RWPE2 (cell line): Measurements from ENCODE around the gene CD82.

ENCODE experiments used
- ATAC-seq: fragments of 200-7000 bp; cut with Tn5 transposase; 3 replicates; pipeline ENCODE4 v1.9.1; 2021; ENCODE audit warnings: low read depth
- DNase-seq: peaks from one replicate; pipeline ENCODE4 v3.0.0-alpha.2; 2020; ENCODE audit warnings: low spot score
- H3K27ac ChIP-seq: fragments of 450-650 bp; 2 replicates; pipeline ENCODE4 v1.5.1; 2017; ENCODE audit warnings: mild to moderate bottlenecking; ENCODE audit not compliant: poor library complexity, severe bottlenecking
- H3K27me3 ChIP-seq: fragments of 250-450 bp; sonication (Bioruptor Pico); 2 replicates; pipeline ENCODE4 v1.5.1; 2021; ENCODE audit warnings: mild to moderate bottlenecking, moderate library complexity; ENCODE audit not compliant: insufficient read depth, poor library complexity, severe bottlenecking
- H3K36me3 ChIP-seq: fragments of 250-450 bp; sonication (Bioruptor Pico); 2 replicates; pipeline ENCODE4 v1.5.1; 2020; ENCODE audit warnings: low read depth, mild to moderate bottlenecking, moderate library complexity
- H3K4me1 ChIP-seq: fragments of 250-450 bp; sonication (Bioruptor Pico); 2 replicates; pipeline ENCODE4 v1.5.1; 2021; ENCODE audit warnings: mild to moderate bottlenecking, moderate library complexity; ENCODE audit not compliant: insufficient read depth, poor library complexity, severe bottlenecking
- H3K4me3 ChIP-seq: fragments of 250-450 bp; sonication (Bioruptor Pico); 2 replicates; pipeline ENCODE4 v1.5.1; 2021; ENCODE audit warnings: mild to moderate bottlenecking, moderate library complexity; ENCODE audit not compliant: severe bottlenecking
- H3K9me3 ChIP-seq: fragments of 250-450 bp; sonication (Bioruptor Pico); 2 replicates; pipeline ENCODE4 v1.5.1; 2021; ENCODE audit warnings: mild to moderate bottlenecking, moderate library complexity; ENCODE audit not compliant: severe bottlenecking
- CTCF ChIP-seq: fragments of 450-650 bp; IDR thresholded peaks from one replicate; pipeline ENCODE4 v1.5.1; 2017; ENCODE audit warnings: mild to moderate bottlenecking, moderate library complexity; ENCODE audit not compliant: poor library complexity, severe bottlenecking

Gene CD82

GRCh38 chr11:44580701-44581100, 15.2 kb downstream of the CD82 start:
- H3K4me1 ChIP-seq, result no peaks in the 10 kb centered on the region
- no peak for TF ChIP-seq CTCF
- H3K9me3 ChIP-seq, result no peaks in the 10 kb centered on the region
- DNase-seq (no peak), ATAC-seq (no peak)
- no peaks in the 10 kb centered on the region for H3K27me3 ChIP-seq
- H3K36me3 ChIP-seq, result peaks cover 11% of the 10 kb centered on the region
- H3K27ac ChIP-seq, result no peak overlapping the region
- no peak overlapping the region for H3K4me3 ChIP-seq

DNA sequence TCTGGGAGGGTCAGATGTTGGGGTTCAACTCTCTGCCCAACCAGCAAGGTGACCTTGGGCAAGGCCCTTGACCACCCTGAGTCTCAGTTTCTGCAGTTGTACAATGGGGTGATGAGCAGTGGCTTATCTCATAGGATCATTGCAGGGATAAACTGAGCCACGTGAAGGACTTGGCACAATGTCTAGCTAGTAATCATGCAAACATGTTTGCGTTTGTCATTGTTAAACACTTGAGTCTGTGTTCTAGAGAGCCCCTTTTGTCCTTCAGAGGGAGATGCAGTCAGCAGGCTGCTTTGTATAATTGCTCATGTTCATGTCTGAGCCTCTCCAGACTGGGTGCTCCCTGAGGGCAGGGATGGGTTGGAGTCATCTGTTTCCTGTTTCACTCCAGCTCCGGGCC, 15.8 kb downstream of the CD82 start:
- no peak overlapping the region for H3K4me3 ChIP-seq
- no peaks in the 10 kb centered on the region for H3K4me1 ChIP-seq
- H3K9me3 ChIP-seq, result no peaks in the 10 kb centered on the region
- ATAC-seq (no peak), DNase-seq (no peak)
- no peak for TF ChIP-seq CTCF
- H3K36me3 ChIP-seq, result peaks cover 6% of the 10 kb centered on the region
- no peak overlapping the region for H3K27ac ChIP-seq
- no peaks in the 10 kb centered on the region for H3K27me3 ChIP-seq

DNA sequence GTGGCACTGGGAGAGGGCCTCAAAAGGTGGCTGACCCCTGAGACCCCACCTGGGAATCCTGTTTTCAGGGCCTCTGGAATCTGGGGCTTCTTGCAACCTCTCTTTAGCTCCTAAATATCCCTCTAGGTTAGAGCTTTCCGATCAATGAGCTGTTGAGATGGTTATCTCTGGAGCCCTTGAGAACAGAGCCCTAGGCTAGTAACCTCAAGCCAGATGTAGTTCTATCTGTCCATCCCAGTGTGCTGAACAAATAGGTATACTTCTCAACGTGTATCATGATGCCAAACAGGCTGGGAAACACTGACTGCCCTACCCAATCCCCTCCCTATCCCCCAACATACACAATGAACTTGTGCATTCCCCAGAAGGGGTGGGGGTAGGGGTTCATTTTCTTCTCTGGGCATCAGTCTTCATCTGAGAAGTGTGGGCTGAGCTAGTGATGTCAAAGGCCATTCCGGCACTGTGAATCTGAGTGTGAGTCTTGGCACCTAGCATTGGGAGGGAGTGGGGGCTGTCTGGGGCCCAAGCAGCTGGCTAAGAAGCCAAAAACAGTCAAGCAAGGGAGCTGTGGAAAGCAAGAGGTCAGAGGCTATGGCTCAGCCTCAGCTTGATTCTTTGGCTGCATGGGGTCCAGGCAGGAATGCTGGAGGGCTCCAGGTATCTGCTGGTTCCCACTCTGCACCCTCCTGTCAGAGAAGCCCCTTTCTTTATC, 17.3 kb downstream of the CD82 start:
- DNase-seq (no peak), ATAC-seq (no peak)
- Histone ChIP-seq H3K36me3 (peaks cover 6% of the 10 kb centered on the region), H3K9me3 (no peaks in the 10 kb centered on the region), H3K4me1 (no peaks in the 10 kb centered on the region), H3K27me3 (no peaks in the 10 kb centered on the region), H3K4me3 (no peak overlapping the region), H3K27ac (no peak overlapping the region)
- no peak for TF ChIP-seq CTCF

GRCh38 chr11:44583353-44583669, 17.8 kb downstream of the CD82 start:
- Histone ChIP-seq H3K36me3 (peaks cover 8% of the 10 kb centered on the region), H3K27me3 (no peaks in the 10 kb centered on the region), H3K4me3 (no peak overlapping the region), H3K4me1 (no peaks in the 10 kb centered on the region), H3K27ac (no peak overlapping the region), H3K9me3 (no peaks in the 10 kb centered on the region)
- no peak for DNase-seq
- no peak for TF ChIP-seq CTCF
- no peak for ATAC-seq

DNA sequence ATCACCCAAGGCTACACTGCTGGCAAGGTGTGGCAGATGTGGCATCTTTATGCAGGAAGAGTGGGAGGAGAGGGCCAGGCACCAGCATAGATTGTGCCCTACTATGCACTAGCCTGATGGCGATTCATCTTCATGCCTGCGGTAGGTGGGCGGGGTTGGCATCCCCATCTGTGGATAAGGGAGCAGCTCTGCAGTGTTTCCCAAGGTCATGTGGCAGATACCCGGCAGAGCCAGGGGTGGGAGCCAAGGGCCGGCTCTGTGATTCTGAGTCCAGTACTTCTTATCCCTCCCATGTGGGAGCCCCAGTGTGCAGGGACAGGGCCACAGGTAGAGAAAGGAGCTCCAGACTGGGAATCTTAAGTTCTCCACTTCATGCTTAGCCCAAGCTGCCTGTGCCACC, 20.0 kb downstream of the CD82 start:
- no peak for ATAC-seq
- Histone ChIP-seq H3K4me3 (no peak overlapping the region), H3K9me3 (no peaks in the 10 kb centered on the region), H3K27ac (no peak overlapping the region), H3K27me3 (no peaks in the 10 kb centered on the region), H3K36me3 (peaks cover 12% of the 10 kb centered on the region), H3K4me1 (no peaks in the 10 kb centered on the region)
- DNase-seq, result no peak
- TF ChIP-seq CTCF, result no peak
